ENCODE measurements around the gene RBFOX1.

The RBFOX1 gene

GRCh38 chr16:7437843-7438242, 105.2 kb downstream of the RBFOX1 start:
- DNase-seq (ENCODE audit: low spot score): no peak
- in situ Hi-C loops (cut with MboI; ENCODE audit: low sequenced_read_pairs, unreplicated experiment): no loop called here
- TF ChIP-seq CTCF (IDR thresholded peaks at IDR 0.05; ENCODE audit: borderline replicate concordance, control extremely low read depth, extremely low read depth, insufficient read depth, missing control alignments): no peak

GRCh38 chr16:7438601-7439000, 106.0 kb downstream of the RBFOX1 start:
- in situ Hi-C loops (cut with MboI; ENCODE audit: low sequenced_read_pairs, unreplicated experiment): no loop called here
- no peak for TF ChIP-seq CTCF (IDR thresholded peaks at IDR 0.05; ENCODE audit: borderline replicate concordance, control extremely low read depth, extremely low read depth, insufficient read depth, missing control alignments)

GRCh38 chr16:7439518-7439917, 106.9 kb downstream of the RBFOX1 start:
- in situ Hi-C loops (cut with MboI; ENCODE audit: low sequenced_read_pairs, unreplicated experiment): no loop called here
- no peak for DNase-seq (ENCODE audit: low spot score)
- TF ChIP-seq CTCF (IDR thresholded peaks at IDR 0.05; ENCODE audit: borderline replicate concordance, control extremely low read depth, extremely low read depth, insufficient read depth, missing control alignments): no peak

More at GRCh38 chr16:7438601-7439000, 106.0 kb downstream of the RBFOX1 start:
- no peak for DNase-seq (ENCODE audit: low spot score)

GRCh38 chr16:7440886-7441400, 108.3 kb downstream of the RBFOX1 start:
- no peak for DNase-seq (ENCODE audit: low spot score)
- in situ Hi-C loops (cut with MboI; ENCODE audit: low sequenced_read_pairs, unreplicated experiment): no loop called here
- TF ChIP-seq CTCF (IDR thresholded peaks at IDR 0.05; ENCODE audit: borderline replicate concordance, control extremely low read depth, extremely low read depth, insufficient read depth, missing control alignments): no peak

GRCh38 chr16:7442050-7442449, 109.4 kb downstream of the RBFOX1 start:
- in situ Hi-C loops (cut with MboI; ENCODE audit: low sequenced_read_pairs, unreplicated experiment): no loop called here
- TF ChIP-seq CTCF (IDR thresholded peaks at IDR 0.05; ENCODE audit: borderline replicate concordance, control extremely low read depth, extremely low read depth, insufficient read depth, missing control alignments): no peak
- DNase-seq (ENCODE audit: low spot score): no peak

GRCh38 chr16:7443142-7443541, 110.5 kb downstream of the RBFOX1 start:
- TF ChIP-seq CTCF (IDR thresholded peaks at IDR 0.05; ENCODE audit: borderline replicate concordance, control extremely low read depth, extremely low read depth, insufficient read depth, missing control alignments): no peak
- DNase-seq (ENCODE audit: low spot score): no peak
- in situ Hi-C loops (cut with MboI; ENCODE audit: low sequenced_read_pairs, unreplicated experiment): no loop called here
